GM21717 (cell line): ENCODE results near the gene KRTAP5-3.

ENCODE experiments used
- ATAC-seq: cut with Tn5 transposase; IDR thresholded peaks from one replicate; pipeline ENCODE4 v1.9.1; 2021; ENCODE audit warnings: mild to moderate bottlenecking, moderate library complexity; ENCODE audit not compliant: unreplicated experiment

KRTAP5-3 gene

DNA sequence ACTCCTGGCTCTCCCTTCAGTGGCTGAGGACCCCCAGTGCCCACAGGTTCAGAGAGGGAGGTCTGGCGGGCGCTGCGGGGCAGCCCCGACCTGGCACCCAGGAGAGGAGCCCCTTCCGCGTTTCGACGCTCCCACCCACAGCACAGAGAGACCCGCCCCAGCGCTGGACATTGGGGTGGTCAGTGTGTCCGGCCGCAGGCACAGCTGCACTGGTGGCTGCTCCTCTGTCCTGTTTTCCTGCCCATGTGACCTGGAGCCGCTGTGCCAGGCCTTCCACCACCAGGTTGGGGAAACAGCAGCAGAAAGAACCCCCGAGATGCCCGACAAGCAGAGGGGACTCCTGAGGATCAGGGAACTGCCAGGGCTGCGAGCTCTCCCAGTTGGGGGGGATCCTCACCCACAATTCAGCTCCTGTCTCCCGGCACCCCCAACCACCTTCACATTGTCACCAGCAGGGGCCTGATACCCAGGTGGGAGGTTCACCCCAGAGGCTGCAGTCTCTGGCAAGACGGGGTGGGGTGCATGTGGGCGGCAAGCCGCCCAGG, 35.0 kb upstream of the KRTAP5-3 start:
- no peak for ATAC-seq

DNA sequence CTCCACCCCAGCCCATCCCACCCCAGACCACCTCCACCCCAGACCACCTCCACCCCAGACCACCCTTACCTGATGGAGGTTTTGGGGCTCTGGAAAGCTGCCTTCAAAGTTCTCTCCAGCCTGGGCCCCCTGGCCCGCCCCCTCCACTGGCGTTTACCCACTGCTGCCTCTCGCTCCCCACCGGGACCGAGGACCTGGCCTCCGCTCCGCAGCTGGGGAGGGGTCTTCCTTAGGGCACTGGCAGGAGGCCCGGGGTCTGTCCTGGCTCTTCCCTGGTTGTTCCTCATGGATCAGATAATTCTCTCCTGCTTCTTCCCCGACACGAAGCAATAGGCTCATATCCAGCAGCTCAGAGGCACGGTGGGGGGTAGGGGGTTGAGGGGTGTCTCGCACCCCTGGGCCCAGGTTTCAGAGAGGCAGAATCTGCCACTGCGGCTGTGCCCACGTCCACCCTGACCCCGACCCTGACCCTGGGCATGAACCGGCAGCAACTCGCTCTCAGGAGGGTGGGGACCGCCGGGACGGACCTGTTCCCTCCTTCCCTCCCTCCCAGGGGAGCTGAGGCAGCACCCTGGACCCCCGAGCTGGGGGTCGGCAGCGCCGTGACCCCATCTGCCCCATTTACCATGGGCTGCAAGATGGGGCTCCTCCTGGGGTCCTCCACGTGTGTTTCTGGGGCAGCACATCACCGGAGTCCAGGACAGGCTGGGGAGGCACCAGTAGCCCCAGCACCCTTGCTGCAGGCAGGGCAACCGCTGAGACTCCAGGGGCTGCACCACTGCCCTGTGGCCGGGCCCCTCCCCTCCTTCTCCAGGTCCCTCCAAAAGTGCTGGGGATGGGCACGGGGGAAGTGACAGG, 34.3 kb upstream of the KRTAP5-3 start:
- no peak for ATAC-seq

DNA sequence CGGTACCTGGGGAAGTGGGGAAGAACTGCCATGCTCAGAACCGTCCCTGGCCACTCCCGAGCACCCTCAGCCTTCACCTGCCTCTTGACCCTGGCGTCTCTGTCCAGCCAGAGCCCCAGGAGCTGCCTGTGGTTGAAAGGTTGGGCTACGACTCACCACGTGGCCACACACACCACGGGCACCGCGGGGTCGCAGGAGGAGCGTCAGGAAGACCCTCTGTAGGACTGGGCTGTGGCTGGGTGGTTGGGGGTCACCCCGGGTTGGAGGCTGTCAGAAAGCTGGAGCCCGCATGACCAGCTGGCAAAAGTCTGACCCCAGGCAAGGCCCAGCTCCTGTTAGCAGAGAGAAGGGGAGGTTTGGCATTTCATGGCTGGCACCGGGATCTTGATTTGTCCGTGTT, 32.8 kb upstream of the KRTAP5-3 start:
- no peak for ATAC-seq

DNA sequence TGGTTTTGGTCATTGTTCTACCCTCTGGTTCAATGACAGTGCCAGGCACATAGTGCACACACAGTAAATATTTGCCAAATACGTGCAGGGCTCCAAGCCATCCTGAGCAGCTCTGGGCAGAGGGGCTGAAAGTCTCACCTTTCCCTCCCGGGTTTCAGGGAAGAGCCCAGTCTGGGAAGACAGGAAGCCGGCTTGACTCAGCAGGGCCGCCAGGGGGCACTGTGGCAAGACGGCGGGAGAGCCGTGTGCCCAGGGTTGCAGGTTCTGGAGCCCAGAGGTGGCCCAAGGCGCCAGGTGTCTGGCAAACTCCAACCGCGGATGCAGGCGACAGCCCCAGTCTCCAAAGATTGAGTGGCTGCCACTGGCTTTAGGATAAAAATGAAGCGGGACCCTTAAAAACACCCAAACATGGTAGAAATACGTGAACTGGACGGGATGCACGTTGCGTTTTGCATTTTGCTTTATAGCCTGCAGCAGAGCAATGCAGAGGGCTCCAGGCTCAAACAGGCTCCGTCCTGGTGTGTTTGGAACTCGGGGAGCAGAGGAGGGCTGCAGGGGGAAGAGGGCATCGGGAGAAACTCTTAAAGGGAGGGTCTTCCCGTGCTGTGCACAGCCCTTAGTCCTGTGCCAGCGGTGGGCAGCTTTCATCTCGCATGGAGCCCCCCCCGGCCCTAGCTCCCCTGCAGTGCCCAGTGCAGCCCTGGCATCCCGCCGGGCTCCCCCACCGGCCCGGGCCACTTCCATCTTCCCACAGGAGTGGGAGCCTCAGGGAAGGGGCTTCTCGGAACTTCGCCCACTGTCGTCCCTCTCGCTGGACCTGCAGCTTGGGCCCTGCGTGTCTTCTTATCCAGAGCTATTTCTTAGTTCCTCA, 32.0 kb upstream of the KRTAP5-3 start:
- ATAC-seq: no peak

DNA sequence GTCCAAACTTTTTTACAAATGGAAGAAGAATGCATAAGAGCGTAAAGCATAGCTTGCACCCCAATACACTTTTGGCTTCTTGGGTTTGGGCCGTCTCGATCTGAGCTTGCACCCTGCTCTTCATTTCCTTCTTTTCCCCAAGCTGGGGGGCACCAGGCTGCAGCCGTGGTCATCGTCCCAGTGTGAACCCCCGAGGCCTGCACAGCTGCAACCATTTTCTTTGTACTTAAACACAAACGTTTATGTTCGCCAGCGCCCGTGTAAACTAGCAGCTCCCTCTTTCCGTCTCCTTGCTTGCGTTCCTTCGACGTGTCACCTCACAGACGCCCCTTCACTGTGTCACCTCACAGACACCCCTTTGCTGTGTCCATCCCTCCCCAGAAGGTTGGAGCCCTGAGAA, 31.4 kb upstream of the KRTAP5-3 start:
- no peak for ATAC-seq

DNA sequence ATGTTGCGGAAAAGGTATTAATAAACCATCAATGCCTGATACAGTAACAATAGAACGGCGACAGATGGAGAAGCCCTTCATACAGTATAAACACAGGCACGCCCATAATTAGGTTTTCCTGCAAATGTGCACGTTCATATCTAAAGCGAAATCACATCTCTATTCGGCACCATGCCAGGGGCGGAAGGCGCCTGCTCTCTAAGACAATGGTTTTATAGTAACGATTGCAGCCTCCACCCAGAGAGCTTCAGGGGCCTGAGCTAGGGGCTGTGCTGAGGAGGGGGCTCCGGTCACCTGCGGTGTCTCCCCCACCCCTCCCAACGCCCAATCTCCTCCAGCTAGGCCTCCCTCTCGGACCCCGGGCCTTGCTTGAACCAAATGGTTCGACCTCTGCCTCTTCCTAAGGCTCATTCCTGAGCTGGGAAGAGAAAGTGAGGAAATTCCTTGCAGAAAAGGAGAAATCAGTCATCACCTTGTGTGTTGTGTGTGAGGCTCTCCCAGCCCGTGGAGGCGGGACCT, 30.9 kb upstream of the KRTAP5-3 start:
- no peak for ATAC-seq

DNA sequence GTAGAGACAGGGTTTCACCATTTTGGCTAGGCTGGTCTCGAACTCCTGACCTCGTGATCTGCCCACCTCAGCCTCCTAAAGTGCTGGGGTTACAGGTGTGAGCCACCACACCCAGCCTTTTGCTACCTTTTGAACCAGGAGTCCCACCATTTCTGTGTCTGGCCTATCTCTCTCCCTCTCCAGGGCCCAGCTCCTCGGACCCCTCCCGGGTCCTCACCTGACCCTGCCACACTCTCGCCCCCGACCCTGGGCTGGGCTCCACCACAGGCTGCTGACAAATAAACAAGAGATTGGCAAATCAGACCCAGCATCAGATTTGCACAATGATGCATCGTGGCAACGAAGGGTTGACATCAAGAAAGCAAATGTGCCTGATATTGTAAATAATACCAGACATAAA, 30.1 kb upstream of the KRTAP5-3 start:
- ATAC-seq: no peak

DNA sequence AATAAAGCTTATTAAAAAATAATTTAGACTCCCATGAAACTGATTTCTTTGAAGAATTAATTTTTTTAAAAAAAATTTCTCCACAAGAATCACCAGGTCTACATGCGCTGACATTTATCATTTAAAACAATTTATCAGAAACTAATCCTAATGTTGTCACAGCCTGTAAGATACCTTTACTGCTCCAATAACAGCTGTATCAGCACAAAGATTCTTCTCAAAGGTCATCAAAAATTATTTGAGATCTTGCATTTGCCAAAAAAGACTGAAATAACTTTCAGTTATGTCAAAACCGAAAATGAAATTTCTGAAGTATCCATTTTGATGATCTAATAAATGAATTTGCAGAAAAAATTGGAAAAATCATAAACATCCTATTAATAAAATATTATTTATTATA, 29.4 kb upstream of the KRTAP5-3 start:
- no peak for ATAC-seq

DNA sequence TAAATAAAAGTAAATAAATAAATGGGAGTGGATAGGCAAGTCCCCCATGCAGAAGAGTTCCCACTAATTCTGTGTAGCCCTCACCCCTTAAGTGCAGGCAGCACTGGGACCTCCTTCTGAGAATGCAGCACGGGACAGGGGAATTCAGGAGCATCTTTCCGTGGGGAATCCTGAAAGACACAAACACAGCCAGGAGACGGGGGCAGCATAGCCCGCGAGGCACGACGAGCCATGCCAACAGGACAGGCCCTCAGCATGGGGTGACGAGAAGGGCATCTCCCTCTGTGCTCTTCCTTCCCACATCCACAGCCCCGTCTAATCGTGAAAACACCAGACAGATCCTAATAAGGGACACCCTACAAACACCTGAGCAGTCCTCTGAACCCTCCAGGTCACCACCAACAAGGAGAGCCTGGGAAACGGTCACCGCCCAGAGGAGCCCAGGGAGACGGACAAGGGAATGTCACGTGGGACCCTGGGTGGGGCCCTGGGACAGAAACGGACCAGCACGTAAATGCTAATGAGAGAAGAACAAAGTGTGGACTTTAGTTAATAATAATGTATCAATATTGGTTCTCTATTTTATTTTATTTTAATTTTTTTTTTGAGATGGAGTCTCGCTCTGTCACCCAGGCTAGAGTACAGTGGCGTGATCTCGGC, 28.2 kb upstream of the KRTAP5-3 start:
- no peak for ATAC-seq

DNA sequence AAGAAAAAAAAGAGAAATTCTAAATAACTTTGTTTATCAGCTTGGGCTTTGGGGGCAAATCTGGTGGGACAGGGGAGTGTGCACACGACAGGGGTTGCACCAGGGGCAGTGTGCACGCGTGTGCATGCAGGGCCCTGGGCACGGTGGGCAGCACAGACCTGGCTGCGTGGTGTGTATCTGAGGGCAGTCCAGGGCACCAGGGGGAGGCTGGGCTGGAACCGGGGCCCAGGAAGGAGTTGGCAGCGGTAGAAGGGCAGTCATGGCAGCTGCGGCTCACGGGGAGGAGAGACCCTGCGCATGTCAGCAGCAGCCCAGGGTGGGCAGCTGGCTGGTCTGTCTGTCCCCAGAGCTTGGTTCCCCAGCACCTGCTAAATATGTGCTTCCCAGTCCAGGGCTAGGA, 25.6 kb upstream of the KRTAP5-3 start:
- no peak for ATAC-seq

DNA sequence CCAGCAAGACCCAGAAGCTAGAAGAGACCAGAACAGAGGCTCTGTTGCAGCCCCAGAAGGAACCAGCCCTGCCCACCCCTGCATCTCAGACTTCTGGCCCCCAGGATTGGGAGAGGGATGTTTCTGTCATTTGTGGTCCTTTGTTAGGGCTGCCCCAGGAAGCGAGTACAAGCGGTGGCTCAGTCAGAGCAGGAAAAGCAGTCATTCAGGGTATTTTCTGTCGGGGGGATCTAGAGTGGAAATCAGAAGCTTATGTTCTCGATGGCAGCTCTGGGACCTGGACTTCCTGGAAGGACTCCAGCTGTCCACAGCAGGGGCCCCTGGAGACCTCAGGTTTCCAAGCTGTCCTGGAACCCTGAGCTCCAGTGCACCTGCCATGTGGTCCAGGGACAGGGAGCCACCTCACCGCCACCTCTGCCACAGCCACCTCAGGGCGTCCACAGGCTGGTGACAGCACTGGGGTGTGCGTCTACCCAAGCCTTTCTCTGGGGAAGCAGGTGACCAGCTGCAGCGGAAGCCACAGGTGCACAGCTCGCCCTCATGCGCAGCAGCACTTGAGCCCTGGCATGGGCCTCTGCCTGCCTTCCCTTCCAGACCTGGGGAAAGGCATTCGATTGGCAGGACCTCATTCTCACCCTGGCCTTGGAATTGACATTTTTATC, 23.9 kb upstream of the KRTAP5-3 start:
- no peak for ATAC-seq

DNA sequence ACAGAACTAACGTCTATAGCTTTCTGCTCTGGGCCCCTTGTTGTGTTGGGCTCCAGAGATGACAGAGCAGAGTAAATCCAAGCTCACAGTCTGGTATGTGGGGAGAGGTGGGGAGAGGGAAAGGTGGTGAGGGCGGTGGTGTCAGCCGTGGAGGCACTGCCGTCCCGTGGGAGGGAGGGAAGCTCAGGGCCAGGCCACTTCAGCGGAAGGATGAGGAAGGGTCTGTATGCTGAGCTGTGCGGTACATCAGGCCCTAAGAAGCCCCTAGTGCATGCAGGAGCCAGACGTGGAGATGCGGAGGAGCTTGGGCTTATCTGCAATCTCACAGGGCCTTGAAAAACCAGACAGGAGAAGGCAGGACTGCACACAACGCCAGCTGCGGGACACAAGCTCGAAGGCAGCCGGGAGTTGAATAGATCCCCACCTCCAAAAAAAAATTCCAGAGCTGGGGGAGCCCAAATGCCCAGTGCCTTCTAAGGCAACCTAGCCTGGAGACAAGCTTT, 22.9 kb upstream of the KRTAP5-3 start:
- ATAC-seq: no peak

DNA sequence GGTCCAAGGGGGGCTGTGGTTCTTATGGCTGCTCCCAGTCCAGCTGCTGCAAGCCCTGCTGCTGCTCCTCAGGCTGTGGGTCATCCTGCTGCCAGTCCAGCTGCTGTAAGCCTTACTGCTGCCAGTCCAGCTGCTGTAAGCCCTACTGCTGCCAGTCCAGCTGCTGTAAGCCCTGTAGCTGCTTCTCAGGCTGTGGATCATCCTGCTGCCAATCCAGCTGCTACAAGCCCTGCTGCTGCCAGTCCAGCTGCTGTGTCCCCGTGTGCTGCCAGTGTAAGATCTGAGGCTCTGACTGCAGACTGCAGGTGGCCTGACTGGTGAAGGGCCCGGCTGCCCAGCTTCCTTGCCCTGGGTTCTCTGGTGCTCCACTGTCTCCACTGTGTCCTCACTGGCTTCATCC, 22.0 kb upstream of the KRTAP5-3 start:
- no peak for ATAC-seq

DNA sequence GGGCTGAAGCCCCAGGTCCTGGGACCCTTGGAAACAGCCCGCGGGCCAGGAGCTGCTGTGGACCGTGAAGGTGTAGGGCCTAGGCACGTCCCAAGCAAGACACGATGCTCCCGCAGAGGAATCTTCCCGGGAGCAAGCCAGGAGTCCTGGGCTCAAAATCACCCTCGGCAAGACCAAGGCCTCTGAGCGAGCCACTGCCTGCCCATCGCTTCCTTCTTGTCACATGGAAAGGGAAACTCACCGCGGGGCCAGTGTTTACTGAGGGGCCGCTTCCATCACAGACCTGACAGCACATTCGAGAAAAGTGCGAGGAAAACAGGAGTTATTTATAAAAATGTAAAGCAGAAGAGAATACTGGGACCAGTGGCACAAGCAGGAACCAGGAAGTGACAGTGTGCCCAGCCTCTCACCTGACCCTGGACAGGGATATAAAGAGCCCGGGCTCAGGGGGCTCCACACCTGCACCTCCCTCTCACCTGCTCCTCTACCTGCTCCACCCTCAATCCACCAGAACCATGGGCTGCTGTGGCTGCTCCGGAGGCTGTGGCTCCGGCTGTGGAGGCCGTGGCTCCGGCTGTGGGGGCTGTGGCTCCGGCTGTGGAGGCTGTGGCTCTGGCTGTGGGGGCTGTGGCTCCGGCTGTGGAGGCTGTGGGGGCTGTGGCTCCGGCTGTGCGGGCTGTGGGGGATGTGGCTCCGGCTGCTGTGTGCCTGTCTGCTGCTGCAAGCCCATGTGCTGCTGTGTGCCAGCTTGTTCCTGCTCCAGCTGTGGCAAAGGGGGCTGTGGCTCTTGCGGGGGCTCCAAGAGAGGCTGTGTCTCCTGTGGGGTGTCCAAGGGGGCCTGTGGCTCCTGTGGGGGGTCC, 21.3 kb upstream of the KRTAP5-3 start, which contains the start of gene KRTAP5-5:
Gene KRTAP5-5 (plus strand): TSS at position 450 of the 860 bp plus-strand sequence. CDS start 66 bp downstream, at position 516.
- ATAC-seq: no peak

DNA sequence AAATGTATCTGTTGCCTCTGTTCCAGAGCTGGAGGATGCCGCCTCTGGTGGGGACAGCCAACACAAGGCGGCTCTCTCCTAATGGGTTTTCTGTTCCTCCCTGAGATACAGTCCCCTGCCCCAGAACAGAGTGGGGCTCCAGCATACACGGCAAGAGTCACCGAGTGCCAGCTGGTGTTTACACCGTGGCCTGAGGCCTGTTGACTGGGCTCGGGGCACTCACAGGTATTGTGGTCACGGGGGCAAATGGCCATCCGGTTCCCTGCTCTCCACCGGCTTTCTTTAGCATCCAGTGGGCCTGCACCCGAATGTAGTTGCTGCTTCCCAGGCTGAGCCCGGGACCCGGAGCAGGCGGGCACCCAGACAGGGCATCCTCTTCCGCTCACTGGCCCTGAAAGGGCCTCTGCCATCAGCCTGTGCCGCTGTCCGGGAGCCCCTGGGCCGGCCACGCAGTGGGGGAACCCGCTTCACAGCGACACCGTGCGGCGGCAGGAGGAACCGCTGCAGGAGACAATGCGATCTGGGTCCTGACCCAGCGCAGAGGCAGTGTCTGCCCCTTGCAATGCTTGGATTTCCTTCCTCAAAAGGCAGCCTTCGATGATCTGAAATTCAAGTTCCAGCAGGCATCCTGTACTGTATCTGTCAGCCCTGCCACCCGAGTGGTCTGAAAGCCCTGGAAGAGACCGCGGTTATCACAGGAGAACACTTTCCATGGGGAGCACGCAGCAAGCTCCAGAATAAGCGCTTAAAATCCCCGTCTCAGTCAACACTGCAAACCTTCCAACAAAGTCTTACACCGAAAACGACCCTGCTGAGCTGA, 20.5 kb upstream of the KRTAP5-3 start:
- no peak for ATAC-seq

DNA sequence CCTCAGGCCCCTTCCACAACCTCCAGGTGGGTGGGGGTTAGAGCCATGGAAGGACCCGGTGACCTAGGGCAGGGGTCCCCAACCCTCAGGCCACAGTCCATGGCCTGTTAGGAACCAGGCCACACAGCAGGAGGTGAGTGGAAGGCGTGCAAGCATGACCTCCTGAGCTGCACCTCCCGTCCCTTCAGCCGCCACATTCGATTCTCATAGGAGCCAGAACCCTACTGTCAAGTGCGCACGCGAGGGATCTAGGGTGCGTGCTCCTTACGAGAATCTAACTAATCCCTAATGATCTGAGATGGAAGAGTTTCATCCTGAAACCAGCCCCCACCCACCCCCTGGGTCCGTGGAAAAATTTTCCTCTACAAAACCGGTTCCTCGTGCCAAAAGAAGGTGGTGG, 17.3 kb upstream of the KRTAP5-3 start:
- ATAC-seq: no peak

DNA sequence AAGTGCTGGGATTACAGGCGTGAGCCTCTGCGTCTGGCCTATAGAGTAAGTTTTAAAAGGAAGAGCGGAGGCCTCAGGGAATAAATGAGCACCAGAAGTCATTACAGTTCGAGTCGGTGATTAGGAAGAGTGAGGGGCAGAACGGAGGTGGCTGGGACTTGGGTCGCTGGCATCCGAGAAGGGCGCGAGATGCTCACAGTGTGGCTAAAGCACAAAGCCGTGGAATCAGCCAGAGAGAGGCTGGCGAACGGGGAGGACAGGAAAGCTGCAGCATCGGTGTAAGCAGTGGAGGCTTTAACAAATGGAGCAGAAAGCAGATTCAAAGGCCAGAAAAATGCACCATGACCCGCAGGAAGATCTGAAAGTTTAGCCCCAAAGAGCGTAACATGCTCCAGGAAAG, 16.4 kb upstream of the KRTAP5-3 start:
- no peak for ATAC-seq

DNA sequence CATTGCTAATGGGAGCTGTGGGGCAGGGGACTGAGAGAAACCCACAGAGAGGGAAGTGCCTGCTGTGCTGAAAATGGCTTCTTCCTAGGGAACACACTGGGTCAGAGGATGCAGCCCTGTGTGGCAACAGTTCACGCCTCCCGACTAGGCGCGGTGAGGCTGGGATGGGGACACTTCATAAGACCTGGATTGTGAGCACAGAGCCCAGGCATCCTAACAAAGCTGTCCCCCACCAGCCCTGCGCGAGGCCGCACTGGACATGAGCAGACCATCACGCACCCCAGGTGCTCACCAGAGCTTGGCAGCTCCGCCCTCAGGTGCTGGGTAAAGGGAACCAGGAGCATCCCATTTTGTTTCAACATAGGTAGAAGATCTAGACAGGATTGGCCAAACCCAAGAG, 15.5 kb upstream of the KRTAP5-3 start:
- ATAC-seq: no peak
